GOT3 (cell line): ENCODE data around the gene SMIM28.
"Not testable (repeated sequence)": the region's sequence is repeated elsewhere in the genome, so short reads cannot be mapped to it uniquely, and the experiment has no call there.

Source experiments
- DNase-seq: peaks from one replicate; lab custom pipeline; 2025; ENCODE audit warnings: mixed read lengths; lab: John Stamatoyannopoulos, UW

SMIM28 gene

GRCh38 chr6:138405816-138406413, 28.2 kb downstream of the SMIM28 start:
- DNase-seq, result no peak

- no peak for DNase-seq
Observed at GRCh38 chr6:138406443-138406842, 28.7 kb downstream of the SMIM28 start.

- DNase-seq, result no peak
Observed at GRCh38 chr6:138410048-138410735, 32.5 kb downstream of the SMIM28 start.

- DNase-seq, result no peak
Observed at GRCh38 chr6:138410972-138411880, 33.5 kb downstream of the SMIM28 start.

GRCh38 chr6:138415125-138415524, 37.4 kb downstream of the SMIM28 start:
- no peak for DNase-seq

- DNase-seq, result no peak
Observed at GRCh38 chr6:138416206-138416605, 38.5 kb downstream of the SMIM28 start.

- no peak for DNase-seq
Observed at GRCh38 chr6:138417493-138418117, 39.9 kb downstream of the SMIM28 start.

GRCh38 chr6:138418118-138418742, 40.5 kb downstream of the SMIM28 start:
- no peak for DNase-seq

- no peak for DNase-seq
Observed at GRCh38 chr6:138419766-138420165, 42.1 kb downstream of the SMIM28 start.

GRCh38 chr6:138420356-138420755, 42.7 kb downstream of the SMIM28 start:
- no peak for DNase-seq

GRCh38 chr6:138421089-138421488, 43.4 kb downstream of the SMIM28 start:
- DNase-seq, result no peak

- no peak for DNase-seq
Observed at GRCh38 chr6:138421608-138422007, 43.9 kb downstream of the SMIM28 start.

GRCh38 chr6:138422861-138423260, 45.2 kb downstream of the SMIM28 start:
- no peak for DNase-seq

- no peak for DNase-seq
Observed at GRCh38 chr6:138424004-138424904, 46.5 kb downstream of the SMIM28 start.

- not testable (repeated sequence) for DNase-seq
Observed at GRCh38 chr6:138425256-138425655, 47.6 kb downstream of the SMIM28 start.

GRCh38 chr6:138426500-138427123, 48.9 kb downstream of the SMIM28 start:
- DNase-seq, result no peak

GRCh38 chr6:138427701-138428100, 50.0 kb downstream of the SMIM28 start:
- no peak for DNase-seq

- DNase-seq, result no peak
Observed at GRCh38 chr6:138428944-138429598, 51.4 kb downstream of the SMIM28 start.

- DNase-seq, result no peak
Observed at GRCh38 chr6:138429761-138430160, 52.1 kb downstream of the SMIM28 start.
